HG02884 (cell line): ENCODE results near the gene RNF125.

Experiments
- ATAC-seq: cut with Tn5 transposase; IDR thresholded peaks from one replicate; pipeline ENCODE4 v1.9.1; 2021; ENCODE audit warnings: mild to moderate bottlenecking, moderate library complexity; ENCODE audit not compliant: unreplicated experiment

The RNF125 gene

GRCh38 chr18:32021756-32022564 lies 3.3 kb downstream of the RNF125 start:
- no peak for ATAC-seq

- no peak for ATAC-seq
These were observed 7.1 kb downstream of the RNF125 start for GRCh38 chr18:32025744-32026143.

GRCh38 chr18:32026491-32027086 lies 8.0 kb downstream of the RNF125 start:
- ATAC-seq, result no peak

GRCh38 chr18:32029558-32029957 lies 10.9 kb downstream of the RNF125 start:
- no peak for ATAC-seq

- no peak for ATAC-seq
These were observed 14.0 kb downstream of the RNF125 start for GRCh38 chr18:32032609-32033008.

- ATAC-seq, result no peak
These were observed 18.0 kb downstream of the RNF125 start for GRCh38 chr18:32036506-32037180.

- ATAC-seq, result no peak
These were observed 19.0 kb downstream of the RNF125 start for GRCh38 chr18:32037616-32038015.

- peak; percentile 87 for ATAC-seq
These were observed 22.3 kb downstream of the RNF125 start for GRCh38 chr18:32040936-32041335.

- ATAC-seq, result no peak
These were observed 23.7 kb downstream of the RNF125 start for GRCh38 chr18:32042337-32042736.

GRCh38 chr18:32048507-32049091 lies 30.0 kb downstream of the RNF125 start:
- peak; percentile 62 for ATAC-seq

GRCh38 chr18:32049393-32050171 lies 31.0 kb downstream of the RNF125 start:
- peak; percentile 36 for ATAC-seq

GRCh38 chr18:32056613-32057358 lies 38.2 kb downstream of the RNF125 start:
- ATAC-seq, result no peak

GRCh38 chr18:32057624-32058165 lies 39.1 kb downstream of the RNF125 start:
- no peak for ATAC-seq

- ATAC-seq, result no peak
These were observed 41.4 kb downstream of the RNF125 start for GRCh38 chr18:32060026-32060425.

- ATAC-seq, result no peak
These were observed 48.9 kb downstream of the RNF125 start for GRCh38 chr18:32067375-32068167.

- ATAC-seq, result no peak
These were observed 53.7 kb downstream of the RNF125 start for GRCh38 chr18:32072321-32072720.

GRCh38 chr18:32074206-32074605 lies 55.6 kb downstream of the RNF125 start:
- ATAC-seq, result no peak

GRCh38 chr18:32078845-32079244 lies 60.2 kb downstream of the RNF125 start:
- no peak for ATAC-seq

- ATAC-seq, result no peak
These were observed 63.3 kb downstream of the RNF125 start for GRCh38 chr18:32081881-32082280.
